GM19397 (cell line): ENCODE measurements around the gene ANGPTL2.

Source experiments
- ATAC-seq: cut with Tn5 transposase; IDR thresholded peaks from one replicate; pipeline ENCODE4 v1.9.1; 2021; ENCODE audit warnings: mild to moderate bottlenecking, moderate library complexity; ENCODE audit not compliant: unreplicated experiment

The ANGPTL2 gene

GRCh38 chr9:127079446-127080140 lies 42.8 kb downstream of the ANGPTL2 start:
- ATAC-seq = no peak

- ATAC-seq = no peak
Observed at GRCh38 chr9:127078988-127079387, 43.4 kb downstream of the ANGPTL2 start.

GRCh38 chr9:127078336-127078735 lies 44.1 kb downstream of the ANGPTL2 start:
- ATAC-seq = no peak

- ATAC-seq = no peak
Observed at GRCh38 chr9:127077644-127077946, 44.8 kb downstream of the ANGPTL2 start.

GRCh38 chr9:127076860-127077643 lies 45.4 kb downstream of the ANGPTL2 start:
- ATAC-seq = no peak

- ATAC-seq = no peak
Observed at GRCh38 chr9:127075624-127076372, 46.6 kb downstream of the ANGPTL2 start.

GRCh38 chr9:127074561-127075548 lies 47.6 kb downstream of the ANGPTL2 start:
- ATAC-seq = no peak

- ATAC-seq = no peak
Observed at GRCh38 chr9:127067603-127068220, 54.7 kb downstream of the ANGPTL2 start.

- no peak for ATAC-seq
Observed at GRCh38 chr9:127066851-127067136, 55.6 kb downstream of the ANGPTL2 start.

- no peak for ATAC-seq
Observed at GRCh38 chr9:127066060-127066850, 56.2 kb downstream of the ANGPTL2 start.

- no peak for ATAC-seq
Observed at GRCh38 chr9:127065592-127065991, 56.8 kb downstream of the ANGPTL2 start.

GRCh38 chr9:127064335-127064734 lies 58.1 kb downstream of the ANGPTL2 start:
- no peak for ATAC-seq

- ATAC-seq = no peak
Observed at GRCh38 chr9:127061411-127061810, 61.0 kb downstream of the ANGPTL2 start.

GRCh38 chr9:127059765-127060361 lies 62.6 kb downstream of the ANGPTL2 start:
- no peak for ATAC-seq

GRCh38 chr9:127059030-127059429 lies 63.4 kb downstream of the ANGPTL2 start:
- no peak for ATAC-seq

- ATAC-seq = no peak
Observed at GRCh38 chr9:127058645-127059021, 63.8 kb downstream of the ANGPTL2 start.

GRCh38 chr9:127058011-127058644 lies 64.3 kb downstream of the ANGPTL2 start:
- no peak for ATAC-seq

- ATAC-seq = no peak
Observed at GRCh38 chr9:127056446-127056845, 66.0 kb downstream of the ANGPTL2 start.
